Head of caudate nucleus (tissue), 42 donors: ENCODE data around the gene FARP1.
A peak's percentile ranks its signal among the peaks of the same experiment; 100 is the strongest.

Source experiments
- DNase-seq, 42 donors: peaks; one replicate each; pipeline versions ENCODE4 v3.0.0 to v3.0.0-alpha.2; 2020 to 2021; ENCODE audit warnings: mixed read lengths in 7 of 42
- intact Hi-C: fragments of 100-400 bp; cut with DNase I; formaldehyde crosslinking; loops from one replicate; pipeline ENCODE4 v1.15.0; 2022

Gene FARP1

DNA sequence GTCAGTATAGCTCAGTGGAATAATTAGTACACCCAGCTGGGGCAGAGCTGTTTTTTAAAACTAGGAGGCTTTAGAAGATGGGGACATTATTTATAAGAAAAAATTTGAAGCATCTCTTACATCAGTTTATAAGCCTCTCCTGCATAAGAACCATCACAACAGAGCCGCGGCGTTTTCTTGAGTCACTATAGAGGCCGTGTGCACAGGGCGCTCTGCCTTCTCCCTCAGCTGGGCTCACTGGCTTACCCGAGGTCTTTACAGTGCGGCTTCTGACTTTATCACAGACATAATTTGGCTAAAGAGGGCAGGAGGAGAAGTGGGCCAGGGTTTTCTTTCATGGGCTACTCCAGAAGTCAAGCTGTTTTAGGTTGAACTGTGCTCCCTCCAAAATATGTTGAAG lies 169.7 kb downstream of the FARP1 start:
- intact Hi-C loops, result no loop called here

DNA sequence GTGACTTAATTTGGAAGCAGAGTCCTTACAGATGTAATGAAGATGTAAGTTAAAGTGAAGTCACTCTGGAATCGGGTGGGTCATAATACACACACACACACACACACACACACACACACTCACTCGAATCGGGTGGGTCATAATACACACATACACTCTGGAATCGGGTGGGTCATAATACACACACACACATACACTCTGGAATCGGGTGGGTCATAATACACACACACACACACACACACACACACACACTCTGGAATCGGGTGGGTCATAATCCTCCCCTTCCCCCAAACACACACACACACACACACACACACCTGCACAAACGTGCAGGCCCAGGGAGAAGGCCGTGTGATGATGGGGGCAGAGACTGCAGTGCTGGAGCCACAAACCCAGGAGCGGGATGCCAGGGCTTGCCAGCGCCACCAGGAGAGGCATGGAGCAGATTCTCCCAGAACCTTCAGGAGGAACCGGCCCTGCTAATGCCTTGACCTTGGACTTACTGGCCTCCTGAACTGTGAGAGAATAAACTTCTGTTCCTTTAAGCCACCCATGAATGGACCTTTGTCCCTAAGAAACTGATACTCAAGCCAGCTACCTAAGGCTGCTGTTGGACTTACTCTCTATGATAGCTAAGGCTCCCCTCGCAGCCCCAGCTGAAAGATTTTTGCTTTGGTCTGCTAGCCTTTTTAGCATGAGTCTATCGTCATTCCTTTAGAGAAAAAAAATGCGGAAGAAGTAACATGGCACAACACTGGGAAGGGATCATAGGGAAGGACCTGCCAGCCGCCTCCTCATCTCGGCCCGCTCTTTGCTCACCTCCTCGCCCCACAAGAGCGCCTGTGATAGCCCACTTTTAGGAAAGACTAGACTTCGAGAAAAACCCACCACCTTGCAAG lies 170.4 kb downstream of the FARP1 start:
- intact Hi-C loops, result no loop called here

More for the DNA sequence above, 169.7 kb downstream of the FARP1 start:
- no peak for DNase-seq

DNA sequence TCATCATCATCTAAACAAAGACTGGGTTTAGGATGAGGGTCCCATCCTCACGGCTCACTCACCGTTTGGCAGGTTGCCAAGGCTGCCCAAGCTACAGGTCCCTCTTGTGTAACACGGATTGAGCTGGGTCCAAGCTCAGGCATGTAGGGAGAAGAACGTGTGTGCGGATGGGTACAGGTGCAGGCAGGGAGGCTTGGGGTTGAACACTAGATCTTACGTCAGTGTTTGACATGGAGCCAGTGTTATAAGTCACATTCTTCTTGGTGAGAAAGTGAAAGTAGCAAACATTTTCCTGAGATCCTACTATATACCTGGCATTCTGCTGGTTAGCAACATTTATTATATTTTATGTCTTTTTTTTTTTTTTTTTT lies 171.0 kb downstream of the FARP1 start:
- peak in 3 of 42 donors; percentile 5 to 52 (median 23) for DNase-seq
- intact Hi-C loops, result no loop called here

More for the DNA sequence above, 170.4 kb downstream of the FARP1 start:
- no peak for DNase-seq

DNA sequence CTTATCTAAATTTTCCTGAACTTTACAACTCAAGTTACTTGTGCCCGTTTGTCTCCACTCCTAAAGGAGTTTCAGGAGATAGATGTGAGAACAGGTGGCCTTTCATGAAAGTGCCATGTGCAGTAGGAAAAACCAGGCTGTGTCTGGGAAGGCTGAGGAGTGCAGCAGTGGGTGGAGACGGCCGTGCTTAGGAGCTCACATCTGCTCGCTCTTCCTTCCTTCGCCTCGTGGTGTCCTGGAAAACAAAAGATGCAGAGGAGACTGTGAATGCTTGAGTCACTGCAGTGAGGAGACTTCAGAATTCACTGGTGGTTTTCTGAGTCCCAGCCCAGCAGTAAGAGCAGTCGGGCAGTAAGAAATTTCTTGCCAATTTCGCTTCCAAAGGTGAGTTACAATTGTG lies 172.6 kb downstream of the FARP1 start:
- DNase-seq, result no peak
- intact Hi-C loops, result no loop called here

DNA sequence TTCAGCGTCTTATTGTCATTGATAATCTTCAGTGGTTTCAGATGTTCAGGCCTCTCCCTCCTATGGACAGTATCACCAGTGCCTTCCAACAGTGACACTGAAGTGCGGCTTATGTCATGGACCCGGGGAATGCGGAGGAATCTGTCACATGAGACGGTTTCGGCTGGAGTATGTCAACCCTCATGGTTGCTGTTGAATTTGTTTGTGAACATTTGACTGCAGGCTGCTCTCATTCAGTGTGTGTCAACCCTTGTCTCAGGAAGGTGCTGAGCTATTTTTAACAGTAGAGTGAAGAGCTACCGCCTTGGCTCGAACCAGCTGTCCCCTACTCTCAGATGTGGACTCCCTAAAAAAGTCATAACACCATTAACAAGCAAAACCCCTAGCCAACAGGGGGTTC lies 173.0 kb downstream of the FARP1 start:
- intact Hi-C loops, result no loop called here

DNA sequence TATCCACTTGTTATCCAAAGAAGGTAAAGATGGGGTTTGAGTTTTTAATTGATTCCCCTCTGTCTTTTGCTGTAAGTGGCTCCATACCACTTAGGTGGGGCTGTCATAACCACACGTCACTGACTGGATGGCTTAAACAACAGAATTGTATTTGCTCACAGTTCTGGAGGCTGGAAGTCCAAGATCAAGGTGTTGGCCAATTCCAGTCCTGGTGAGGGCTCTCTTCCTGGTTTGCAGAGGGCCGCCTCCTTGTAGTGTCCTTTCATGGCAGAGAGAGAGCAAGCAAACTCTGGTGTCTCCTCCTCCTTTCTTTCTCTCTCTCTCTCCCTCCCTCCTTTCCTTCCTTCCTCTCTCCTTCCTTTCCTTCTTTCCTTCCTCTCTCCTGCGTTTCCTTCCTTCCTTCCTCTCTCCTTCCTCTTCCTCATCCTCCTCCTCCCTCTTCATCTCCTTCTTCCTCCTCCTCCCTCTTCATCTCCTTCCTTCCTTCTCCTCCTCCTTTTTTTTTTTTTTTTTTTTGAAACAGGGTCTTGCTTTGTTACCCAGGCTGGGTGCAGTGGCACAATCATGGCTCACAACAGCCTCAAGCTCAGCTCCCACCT lies 174.8 kb downstream of the FARP1 start:
- intact Hi-C loops, result no loop called here
- DNase-seq, result no peak

More for the DNA sequence above, 173.0 kb downstream of the FARP1 start:
- no peak for DNase-seq

DNA sequence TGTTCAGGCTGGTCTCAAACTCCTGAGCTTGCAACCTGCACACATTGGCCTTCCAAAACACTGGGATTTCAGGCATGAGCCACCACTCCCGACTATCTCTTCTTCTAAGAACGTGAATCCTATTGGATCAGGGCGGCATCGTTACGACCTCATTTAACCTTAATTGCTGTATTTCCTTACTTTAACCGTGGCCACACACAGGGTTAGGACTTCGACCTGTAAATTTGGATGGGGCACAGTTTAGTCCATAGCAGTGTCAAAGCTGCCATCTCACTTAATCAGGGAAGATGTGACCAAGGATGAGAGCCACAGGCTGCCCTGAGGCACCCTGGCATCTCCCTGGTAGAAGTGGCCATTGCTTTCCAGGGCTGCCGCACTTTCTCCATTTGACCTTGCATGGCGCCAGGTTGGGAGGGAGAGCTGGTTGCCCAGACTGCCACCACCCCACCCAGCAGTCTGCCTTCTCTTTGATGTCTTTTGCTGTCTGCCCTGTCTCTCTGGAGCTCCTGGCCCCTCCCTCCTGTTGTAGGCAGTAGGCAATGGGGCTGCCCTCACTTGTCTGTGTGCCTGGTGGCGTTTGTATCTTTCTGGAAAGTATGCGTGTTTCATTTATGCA lies 175.5 kb downstream of the FARP1 start:
- DNase-seq, result no peak
- intact Hi-C loops, result no loop called here

DNA sequence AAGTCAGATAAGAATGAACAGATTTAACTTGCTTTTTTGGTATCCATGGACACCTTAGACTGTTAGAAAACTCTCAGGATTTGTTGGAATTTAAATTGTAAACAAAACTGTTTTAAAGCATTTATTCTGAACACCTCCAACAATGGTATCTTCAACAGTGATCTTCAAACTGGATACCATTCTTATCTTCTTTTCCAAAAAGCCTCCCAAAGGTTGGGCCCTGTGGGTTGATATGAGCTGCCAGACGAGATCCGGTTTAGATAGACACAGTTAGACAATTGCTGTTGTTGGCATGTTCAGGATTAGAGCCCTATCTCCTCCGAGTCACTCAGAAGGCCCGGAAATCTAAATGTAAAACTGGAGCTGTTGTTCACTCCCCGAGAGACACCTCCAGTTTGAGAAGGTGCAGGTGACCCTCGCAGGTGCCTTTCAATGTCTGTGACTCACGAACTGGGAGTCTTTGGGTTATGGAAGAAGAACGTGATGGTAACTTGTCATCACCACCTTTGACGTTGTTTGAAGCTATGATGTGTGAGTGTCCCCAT lies 177.7 kb downstream of the FARP1 start:
- no peak for DNase-seq
- intact Hi-C loops, result no loop called here

DNA sequence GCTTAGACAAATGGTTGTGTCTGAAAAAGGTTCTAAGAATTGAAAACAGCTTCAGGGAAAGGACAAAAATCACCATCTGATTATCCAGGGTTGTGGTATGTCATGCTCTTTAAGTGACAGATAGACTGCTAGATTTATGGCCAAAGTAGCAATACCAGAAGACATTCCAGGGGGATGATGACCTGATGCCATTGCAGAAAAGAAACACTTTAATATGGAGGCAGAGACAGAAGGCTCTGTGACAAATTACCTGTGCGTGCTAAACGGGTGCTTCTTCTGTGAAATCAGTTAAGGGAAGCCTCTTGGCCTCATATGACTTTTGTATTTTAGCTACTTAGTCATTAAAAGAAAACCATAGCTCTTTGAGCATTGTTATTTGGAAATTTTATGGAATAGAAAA lies 178.5 kb downstream of the FARP1 start:
- DNase-seq, result no peak
- intact Hi-C loops, result no loop called here

DNA sequence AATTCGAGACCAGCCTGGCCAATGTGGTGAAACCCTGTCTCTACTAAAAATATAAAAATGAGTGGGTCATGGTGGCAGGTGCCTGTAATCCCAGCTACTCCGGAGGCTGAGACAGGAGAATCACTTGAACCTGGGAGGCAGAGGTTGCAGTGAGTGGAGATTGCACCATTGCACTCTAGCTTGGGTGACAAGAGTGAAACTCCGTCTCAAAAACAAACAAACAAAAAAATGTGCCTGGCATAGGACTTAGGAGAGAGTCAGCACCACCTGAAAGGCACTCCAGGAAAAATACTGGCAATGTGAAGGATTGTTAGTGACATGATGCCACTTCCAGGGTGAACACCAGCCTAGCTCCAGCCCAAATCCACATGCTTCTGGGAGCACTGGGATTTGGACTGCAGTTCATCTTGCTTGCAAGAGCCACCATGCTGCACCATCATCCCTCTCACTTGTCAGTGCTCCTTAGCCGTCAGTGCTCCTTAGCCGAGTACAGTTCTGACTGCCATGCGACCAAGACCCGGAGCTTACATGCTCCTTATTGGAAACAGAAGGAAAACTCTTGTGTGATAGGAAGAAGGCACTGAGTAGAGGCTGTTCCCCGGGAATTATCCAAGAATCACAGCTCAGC lies 179.3 kb downstream of the FARP1 start:
- intact Hi-C loops, result no loop called here
- no peak for DNase-seq

DNA sequence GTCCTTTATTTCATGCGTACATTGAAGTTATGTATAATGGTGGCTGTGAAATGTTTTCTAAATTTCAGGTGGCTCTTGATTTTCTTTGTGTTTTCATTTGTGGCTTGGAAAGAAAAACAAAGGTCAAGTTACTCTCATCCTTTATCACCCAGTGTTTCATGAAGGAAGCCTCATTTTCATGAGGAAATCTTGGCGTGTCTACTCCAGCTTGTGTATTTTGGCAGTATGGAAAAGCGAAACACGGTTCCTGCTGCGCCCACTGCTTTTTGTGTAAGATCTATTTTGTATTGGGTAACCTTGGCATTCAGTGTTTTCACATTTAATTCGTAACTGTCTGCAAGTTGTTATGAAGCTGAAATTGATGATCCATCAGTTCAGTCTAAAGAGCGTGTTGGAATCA lies 181.2 kb downstream of the FARP1 start:
- intact Hi-C loops, result no loop called here
- no peak for DNase-seq

DNA sequence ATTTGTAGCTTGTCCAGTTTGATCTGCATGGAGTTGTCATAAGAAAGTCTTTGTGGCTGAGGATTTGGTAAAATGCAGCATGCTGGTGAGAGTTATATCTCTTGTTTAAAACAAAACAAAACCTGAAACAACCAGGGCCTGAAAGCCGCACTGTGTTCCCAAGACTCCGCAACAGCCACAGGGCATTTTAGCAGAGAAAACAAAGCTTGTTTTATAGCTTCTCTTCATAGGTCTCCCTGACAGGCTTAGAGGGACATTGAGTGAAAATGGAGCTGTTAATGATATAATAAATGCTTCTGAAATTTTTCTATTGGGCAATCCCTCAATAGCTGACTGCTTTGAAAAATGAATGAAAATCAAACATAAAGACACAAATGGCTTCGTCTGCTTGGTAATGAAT lies 182.8 kb downstream of the FARP1 start:
- no peak for DNase-seq
- intact Hi-C loops, result no loop called here

DNA sequence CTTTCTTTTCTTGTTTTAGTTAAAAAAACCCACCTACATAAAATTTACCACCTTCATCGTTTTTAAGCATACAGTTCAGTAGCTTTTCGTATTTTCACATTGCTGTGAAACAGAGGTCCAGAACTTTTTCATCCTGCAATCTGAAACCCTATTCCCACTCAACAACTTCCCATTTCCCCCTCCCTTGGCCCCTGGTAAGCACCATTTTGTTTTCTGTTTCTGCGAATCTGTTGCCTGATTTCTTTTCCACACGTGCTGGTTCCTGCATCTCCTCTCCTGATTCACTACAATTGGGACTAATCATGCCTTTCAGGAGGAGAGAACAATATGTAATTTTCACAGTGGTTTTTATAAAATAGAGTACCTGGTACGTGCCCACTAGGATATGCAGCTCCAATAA lies 183.4 kb downstream of the FARP1 start:
- intact Hi-C loops, result no loop called here
- no peak for DNase-seq

DNA sequence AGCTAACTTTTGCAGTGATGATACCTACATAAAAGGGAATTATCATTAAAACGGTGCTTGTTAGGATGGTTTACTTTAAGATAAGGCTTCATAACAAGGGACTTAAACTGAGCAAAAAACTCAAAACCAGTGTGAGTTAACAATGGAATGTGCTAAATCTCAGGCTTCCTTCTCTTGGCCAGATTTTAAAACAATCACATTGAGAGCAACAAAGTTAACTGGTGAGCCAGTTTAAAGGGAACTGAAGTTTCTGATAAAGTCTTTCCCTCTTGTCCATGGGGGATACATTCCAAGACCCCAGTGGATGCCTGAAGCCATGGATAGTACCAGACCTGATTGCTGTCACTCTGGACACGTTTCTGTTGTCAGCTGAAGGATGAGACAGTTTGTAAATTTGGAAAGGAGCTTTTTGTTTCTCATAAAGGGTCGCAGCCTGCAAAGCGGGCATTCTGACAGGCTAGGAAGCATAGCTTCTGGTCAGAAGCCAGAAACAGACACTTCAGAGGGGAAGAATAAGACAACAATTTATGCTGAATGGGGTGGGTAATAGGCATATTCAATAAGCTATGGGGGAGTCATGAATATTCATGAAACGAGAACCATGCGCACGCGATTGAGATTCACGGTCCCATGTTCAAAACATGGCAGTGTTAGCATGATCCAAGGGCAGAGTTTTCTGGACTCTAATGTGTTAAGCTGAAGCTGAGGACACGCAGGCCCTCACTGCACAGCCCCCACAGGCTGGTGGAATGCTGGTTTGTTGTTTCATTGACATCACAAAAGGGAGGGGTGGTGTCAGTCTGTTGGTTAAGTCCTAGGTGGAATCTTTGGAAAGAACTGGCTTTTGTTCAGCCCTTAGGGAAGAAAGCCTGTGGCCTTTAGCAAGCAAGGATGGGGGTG lies 184.7 kb downstream of the FARP1 start:
- DNase-seq, result no peak

DNA sequence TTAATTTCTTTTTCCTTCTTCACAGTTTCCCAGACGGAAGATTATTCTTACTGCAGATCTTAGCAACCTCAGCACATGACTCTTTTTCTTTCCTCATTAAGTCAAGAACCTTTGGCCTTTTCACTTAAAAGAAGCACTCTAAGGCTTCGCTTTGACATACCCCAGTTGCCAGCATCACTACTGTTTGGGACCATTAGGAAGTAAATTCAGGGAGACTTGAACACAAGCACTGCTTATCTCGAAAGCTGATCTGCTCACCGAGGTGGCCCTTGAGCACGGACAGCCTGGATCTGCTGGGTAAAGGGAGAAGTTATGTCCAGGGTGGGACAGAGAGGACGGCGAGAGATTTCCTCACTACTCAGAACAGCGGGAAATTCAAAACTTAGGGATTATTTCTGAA lies 185.6 kb downstream of the FARP1 start:
- no peak for DNase-seq

More for the DNA sequence above, 184.7 kb downstream of the FARP1 start:
- intact Hi-C loops, result no loop called here

DNA sequence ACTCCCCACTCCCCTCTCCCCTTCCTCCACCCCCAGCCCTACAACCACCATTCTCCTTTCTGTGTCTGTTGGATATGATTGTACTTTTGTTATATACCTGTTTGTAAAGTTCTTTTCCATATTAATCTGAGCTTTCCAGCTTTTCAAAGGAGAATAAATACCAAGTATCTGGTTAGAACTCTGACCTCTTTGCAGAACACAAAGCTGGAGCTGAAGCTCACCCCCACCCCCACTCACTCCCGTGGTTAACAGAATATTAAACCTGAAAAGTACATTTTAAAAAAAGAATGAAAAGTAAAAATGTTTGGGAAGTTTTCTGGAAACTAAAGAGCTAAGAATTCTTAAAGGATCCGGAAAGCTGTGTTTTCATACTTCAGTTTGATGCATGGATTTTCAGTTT lies 189.3 kb downstream of the FARP1 start:
- no peak for DNase-seq
- intact Hi-C loops, result no loop called here

More for the DNA sequence above, 185.6 kb downstream of the FARP1 start:
- intact Hi-C loops, result no loop called here

DNA sequence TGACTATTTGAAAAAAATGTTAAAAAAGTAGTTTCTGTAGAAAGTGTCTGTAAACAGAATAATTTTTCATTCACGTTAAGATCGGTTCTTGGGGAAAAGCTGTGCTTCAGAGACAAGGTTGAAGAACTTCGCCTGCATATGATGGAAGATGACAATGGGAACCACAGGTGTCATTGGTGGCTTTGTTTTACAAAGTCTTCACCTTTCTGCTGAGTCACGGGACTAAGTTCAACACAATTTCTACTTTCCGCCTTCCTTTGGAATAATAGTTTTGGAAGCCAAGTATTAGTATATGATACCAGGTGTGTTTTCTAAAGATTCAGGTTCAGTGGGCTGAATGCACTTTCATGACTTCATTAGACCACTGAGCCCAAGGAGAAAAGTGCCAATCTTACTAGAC lies 189.8 kb downstream of the FARP1 start:
- intact Hi-C loops, result no loop called here
- DNase-seq, result no peak

DNA sequence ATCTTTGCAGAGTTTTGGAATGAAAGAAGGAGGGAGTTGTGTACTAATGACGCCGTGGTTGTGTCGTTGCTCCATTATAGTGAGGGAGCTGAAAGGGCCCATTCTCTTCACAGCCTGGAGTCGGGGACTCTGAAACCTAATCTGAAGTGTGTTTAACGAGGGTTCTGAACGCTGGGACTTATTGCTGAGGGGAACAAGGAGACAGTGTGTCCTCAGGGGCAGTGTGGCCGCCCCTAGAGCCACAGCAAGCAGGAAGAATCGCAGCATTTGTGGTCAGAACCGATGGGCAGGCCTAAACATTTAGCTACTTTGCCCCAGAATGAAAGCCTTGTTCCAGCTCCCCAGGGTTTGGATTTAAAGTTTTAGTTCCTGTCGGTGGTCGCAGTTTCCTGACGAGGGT lies 190.6 kb downstream of the FARP1 start:
- intact Hi-C loops, result no loop called here
- DNase-seq, result peak in 3 of 42 donors; percentile 9 to 40 (median 38)
